ENCODE measurements around the gene WDFY4.

WDFY4 gene

GRCh38 chr10:48683424-48683823, 1.2 kb upstream of the WDFY4 start:
- Histone ChIP-seq H3K36me3 (no peaks in the 10 kb centered on the region), H3K27ac (peak overlapping the region in 9 of 11 experiments; percentile 87 to 99 (median 94); a peak in 18 of 22 replicates), H3K4me2 (peak overlapping the region; percentile 79 to 99 (median 93)), H3K4me3 (peak overlapping the region in 6 of 10 experiments; percentile 19 to 76 (median 48); a peak in 6 of 20 replicates), H3K4me1 (peaks cover 41 to 63% (median 58%) of the 10 kb centered on the region in 10 experiments), H3K9me3 (replicated peaks in 1 of 11) (peaks cover 10 to 19% (median 12%) of the 10 kb centered on the region in 11 experiments; a peak in 20 of 22 replicates), H3K9ac (peak overlapping the region in 8 of 11 experiments; percentile 68 to 95 (median 86); a peak in 15 of 22 replicates), H4K20me1 (peaks cover 0 to 9% (median 0%) of the 10 kb centered on the region in 11 experiments; a peak in 4 of 22 replicates), H3K27me3 (peaks cover 0 to 4% (median 0%) of the 10 kb centered on the region in 11 experiments; a peak in 2 of 22 replicates)
- TF ChIP-seq Cebpa-rat (IDR thresholded peaks at IDR 0.05) = no peak

GRCh38 chr10:48683868-48684267, 805 bp upstream of the WDFY4 start:
- Histone ChIP-seq H3K9me3 (replicated peaks in 1 of 11) (peaks cover 9 to 16% (median 12%) of the 10 kb centered on the region in 11 experiments; a peak in 19 of 22 replicates), H3K36me3 (peaks cover 0 to 1% (median 0%) of the 10 kb centered on the region in 11 experiments; a peak in 1 of 22 replicates), H3K4me3 (peak overlapping the region in 6 of 10 experiments; percentile 59 to 76 (median 62); a peak in 10 of 20 replicates), H3K27me3 (peaks cover 0 to 4% (median 0%) of the 10 kb centered on the region in 11 experiments; a peak in 2 of 22 replicates), H3K9ac (peak overlapping the region in 9 of 11 experiments; percentile 78 to 95 (median 87); a peak in 18 of 22 replicates), H4K20me1 (peaks cover 0 to 9% (median 0%) of the 10 kb centered on the region in 11 experiments; a peak in 4 of 22 replicates), H3K27ac (peak overlapping the region in 10 of 11 experiments; percentile 87 to 99 (median 94); a peak in 19 of 22 replicates), H3K4me1 (peaks cover 41 to 63% (median 58%) of the 10 kb centered on the region in 10 experiments), H3K4me2 (peak overlapping the region; percentile 79 to 99 (median 93))
- TF ChIP-seq Cebpa-rat (IDR thresholded peaks at IDR 0.05) = peak in 2 of 11 experiments; percentile 40 to 62; a peak in 4 of 22 replicates

GRCh38 chr10:48684463-48684791, 246 bp upstream of the WDFY4 start:
- H3K4me3 ChIP-seq = peak overlapping the region; percentile 50 to 76 (median 62); a peak in 19 of 20 replicates
- H4K20me1 ChIP-seq = peaks cover 0 to 9% (median 0%) of the 10 kb centered on the region in 11 experiments; a peak in 4 of 22 replicates
- peak overlapping the region; percentile 78 to 96 (median 88); a peak in 21 of 22 replicates for H3K9ac ChIP-seq
- peak overlapping the region; percentile 79 to 99 (median 93) for H3K4me2 ChIP-seq
- H3K27ac ChIP-seq = peak overlapping the region; percentile 87 to 99 (median 95); a peak in 21 of 22 replicates
- peaks cover 7 to 20% (median 12%) of the 10 kb centered on the region in 11 experiments; a peak in 21 of 22 replicates for H3K9me3 ChIP-seq (replicated peaks in 1 of 11)
- TF ChIP-seq Cebpa-rat (IDR thresholded peaks at IDR 0.05) = no peak
- peaks cover 0 to 5% (median under 1%) of the 10 kb centered on the region in 11 experiments; a peak in 4 of 22 replicates for H3K36me3 ChIP-seq
- H3K4me1 ChIP-seq = peaks cover 41 to 63% (median 58%) of the 10 kb centered on the region in 10 experiments
- H3K27me3 ChIP-seq = peaks cover 0 to 4% (median 0%) of the 10 kb centered on the region in 11 experiments; a peak in 2 of 22 replicates

GRCh38 chr10:48685731-48686130, 1.1 kb downstream of the WDFY4 start:
- no peak for TF ChIP-seq Cebpa-rat (IDR thresholded peaks at IDR 0.05)
- peaks cover 0 to 18% (median 12%) of the 10 kb centered on the region in 11 experiments; a peak in 16 of 22 replicates for H3K36me3 ChIP-seq
- peaks cover 0 to 20% (median 2%) of the 10 kb centered on the region in 11 experiments; a peak in 7 of 22 replicates for H4K20me1 ChIP-seq
- peaks cover 46 to 63% (median 58%) of the 10 kb centered on the region in 10 experiments for H3K4me1 ChIP-seq
- H3K4me2 ChIP-seq = peak overlapping the region; percentile 79 to 99 (median 93)
- H3K27ac ChIP-seq = peak overlapping the region; percentile 87 to 99 (median 95); a peak in 21 of 22 replicates
- H3K9me3 ChIP-seq (replicated peaks in 1 of 11) = peaks cover 12 to 27% (median 19%) of the 10 kb centered on the region in 11 experiments; a peak in 21 of 22 replicates
- peaks cover 0 to 4% (median 0%) of the 10 kb centered on the region in 11 experiments; a peak in 2 of 22 replicates for H3K27me3 ChIP-seq
- peak overlapping the region; percentile 50 to 76 (median 62); a peak in 19 of 20 replicates for H3K4me3 ChIP-seq
- H3K9ac ChIP-seq = peak overlapping the region; percentile 78 to 96 (median 88)

GRCh38 chr10:48690791-48691660, 6.4 kb downstream of the WDFY4 start:
- peaks cover 0 to 73% (median 52%) of the 10 kb centered on the region in 11 experiments; a peak in 16 of 22 replicates for H4K20me1 ChIP-seq
- H3K4me2 ChIP-seq = peak overlapping the region in 1 of 11 experiments; percentile 25; a peak in 3 of 22 replicates
- H3K27me3 ChIP-seq = no peaks in the 10 kb centered on the region
- no peak overlapping the region for H3K27ac ChIP-seq
- H3K9ac ChIP-seq = no peak overlapping the region; a peak in 1 of 22 replicates
- H3K36me3 ChIP-seq = peaks cover 0 to 62% (median 15%) of the 10 kb centered on the region in 11 experiments; a peak in 17 of 22 replicates
- TF ChIP-seq Cebpa-rat (IDR thresholded peaks at IDR 0.05) = no peak
- H3K4me1 ChIP-seq = peaks cover 8 to 36% (median 17%) of the 10 kb centered on the region in 10 experiments
- peaks cover 7 to 28% (median 21%) of the 10 kb centered on the region in 11 experiments; a peak in 21 of 22 replicates for H3K9me3 ChIP-seq (replicated peaks in 1 of 11)
- no peak overlapping the region for H3K4me3 ChIP-seq

GRCh38 chr10:48691812-48692528, 7.3 kb downstream of the WDFY4 start:
- peaks cover 0 to 71% (median 18%) of the 10 kb centered on the region in 11 experiments; a peak in 17 of 22 replicates for H3K36me3 ChIP-seq
- peak overlapping the region in 5 of 11 experiments; percentile 9 to 55 (median 23); a peak in 6 of 22 replicates for H3K4me2 ChIP-seq
- no peak for TF ChIP-seq Cebpa-rat (IDR thresholded peaks at IDR 0.05)
- H3K9me3 ChIP-seq (replicated peaks in 1 of 11) = peaks cover 7 to 28% (median 21%) of the 10 kb centered on the region in 11 experiments; a peak in 21 of 22 replicates
- H3K4me3 ChIP-seq = no peak overlapping the region
- no peak overlapping the region for H3K27ac ChIP-seq
- no peaks in the 10 kb centered on the region for H3K27me3 ChIP-seq
- peaks cover 0 to 76% (median 61%) of the 10 kb centered on the region in 11 experiments; a peak in 16 of 22 replicates for H4K20me1 ChIP-seq
- H3K4me1 ChIP-seq = peaks cover under 1 to 27% (median 9%) of the 10 kb centered on the region in 10 experiments; a peak in 18 of 20 replicates
- H3K9ac ChIP-seq = no peak overlapping the region; a peak in 1 of 22 replicates

- Histone ChIP-seq H3K4me1 (peaks cover 0 to 24% (median 8%) of the 10 kb centered on the region in 10 experiments; a peak in 11 of 20 replicates), H4K20me1 (peaks cover 0 to 83% (median 69%) of the 10 kb centered on the region in 11 experiments; a peak in 16 of 22 replicates), H3K36me3 (peaks cover 0 to 79% (median 18%) of the 10 kb centered on the region in 11 experiments; a peak in 17 of 22 replicates), H3K9ac (no peak overlapping the region), H3K4me2 (0 out of 22 replicates have a peak overlapping the region, but pooled peaks of 2 of the 11 experiments have one; percentile 9 to 55), H3K4me3 (no peak overlapping the region), H3K9me3 (replicated peaks in 1 of 11) (peaks cover 7 to 28% (median 21%) of the 10 kb centered on the region in 11 experiments; a peak in 21 of 22 replicates), H3K27me3 (no peaks in the 10 kb centered on the region), H3K27ac (no peak overlapping the region)
- TF ChIP-seq Cebpa-rat (IDR thresholded peaks at IDR 0.05) = no peak
Measured at GRCh38 chr10:48692748-48693147, 8.1 kb downstream of the WDFY4 start.
